GM12892 (cell line): ENCODE data around the gene RBPJ.

ENCODE experiments used
- POLR2A ChIP-seq: IDR thresholded peaks from 2 replicates; pipeline ENCODE4 v1.6.1; 2011; ENCODE audit warnings: low read depth, low read length, control low read depth
- TAF1 ChIP-seq: IDR thresholded peaks from 2 replicates; pipeline ENCODE4 v1.6.1; 2011; ENCODE audit warnings: low read depth, mild to moderate bottlenecking, control low read depth, low read length, borderline replicate concordance

DNA sequence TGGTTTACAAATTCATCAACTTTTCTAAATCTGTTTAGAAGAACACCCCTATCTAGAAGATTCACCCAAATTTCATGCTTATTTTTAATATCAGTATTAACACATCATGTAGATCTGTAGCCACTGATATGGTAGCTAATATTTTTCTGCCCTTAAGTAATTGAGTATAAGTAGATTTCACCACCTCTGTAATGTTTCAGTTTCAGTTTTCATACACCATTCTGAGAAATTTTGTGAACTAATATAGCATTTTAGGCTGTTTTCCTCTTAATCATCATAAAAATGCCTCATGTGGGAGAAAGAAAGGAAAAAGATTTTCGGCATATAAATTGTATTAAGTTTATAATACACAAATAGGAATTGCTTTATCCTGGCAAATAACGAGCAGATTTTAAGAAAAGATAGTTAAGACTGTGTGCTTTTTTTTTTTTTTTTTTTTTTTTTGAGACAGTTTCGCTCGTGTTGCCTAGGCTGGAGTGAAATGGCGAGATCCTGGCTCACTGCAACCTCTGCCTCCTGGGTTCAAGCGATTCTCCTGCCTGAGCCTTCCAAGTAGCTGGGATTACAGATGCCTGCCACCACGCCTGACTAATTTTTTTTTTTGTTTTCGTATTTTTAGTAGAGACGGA, 21.4 kb upstream of the RBPJ start:
- no peak for TF ChIP-seq TAF1
- TF ChIP-seq POLR2A, result no peak
